Measurements from ENCODE around the gene DBNDD2.

DBNDD2 gene

GRCh38 chr20:45452772-45453691 lies 44.9 kb downstream of the DBNDD2 start:
- no peak for DNase-seq

- peak; percentile 57 for DNase-seq
Observed at GRCh38 chr20:45456632-45457031, 48.5 kb downstream of the DBNDD2 start.

- peak; percentile 4 for DNase-seq
Observed at GRCh38 chr20:45459606-45460005, 51.5 kb downstream of the DBNDD2 start.

All from NCI-H1105 treated with DMSO at 0.1 percent for 48 hours (cell line).